Measurements from ENCODE around the gene OR5K1.

- no peak for TF ChIP-seq CTCF (IDR thresholded peaks at IDR 0.05)
- TF ChIP-seq ZFX (IDR thresholded peaks at IDR 0.05; ENCODE audit: borderline replicate concordance) = no peak
These were observed 55.8 kb downstream of the OR5K1 start for GRCh38 chr3:98518816-98519215.
